ENCODE data around the gene CSNK1A1L. TPM values are rescaled to one million over a fixed set of nuclear protein-coding genes. Genes with fewer than 3 reads are reported as not detected.

The CSNK1A1L gene
- total and polyA plus RNA-seq, 10 of the 15 experiments (the other 5 are each of a cell fraction or from before 2014, with no cell fraction given) = not detected

- H3K4me1 ChIP-seq (ENCODE audit: control insufficient read depth, insufficient read depth, low read length) = no peaks in the 10 kb centered on the region
- ChIA-PET SMC1A (ENCODE audit: uncharacterized antibody, unreplicated experiment) (no interaction called here), POLR2A (no interaction called here), CTCF (no interaction called here), RAD21 (ENCODE audit: unreplicated experiment) (no interaction called here)
- H3K27me3 ChIP-seq (replicated peaks in 1 of 2; ENCODE audit: control insufficient read depth in 2 of 2, insufficient read depth in 2 of 2, low read length in 1 of 2) = 0 out of 4 replicates have a peak, but pooled peaks cover 0 to 1% of the 10 kb centered on the region in 2 experiments
- H3K27ac ChIP-seq (ENCODE audit: control insufficient read depth, insufficient read depth) = no peak overlapping the region
- no peak for DNase-seq (ENCODE audit: low read depth, low spot score)
- H3K9ac ChIP-seq (ENCODE audit: control insufficient read depth, insufficient read depth, low read length) = no peak overlapping the region
- intact Hi-C loops (cut with micrococcal nuclease; ENCODE audit: unreplicated experiment) (no loop called here), in situ Hi-C loops (cut with MboI) (no loop called here)
- H2AFZ ChIP-seq (ENCODE audit: control insufficient read depth, low read depth, low read length) = no peak overlapping the region
- H4K20me1 ChIP-seq (ENCODE audit: control insufficient read depth, insufficient read depth) = no peaks in the 10 kb centered on the region
- no peaks in the 10 kb centered on the region for H3K36me3 ChIP-seq (ENCODE audit: control insufficient read depth in 2 of 2, insufficient read depth in 2 of 2, low read length in 1 of 2)
- TF ChIP-seq JUND (IDR thresholded peaks at IDR 0.05; ENCODE audit: low read depth, low read length) (no peak), SREBF1 (IDR thresholded peaks at IDR 0.05; ENCODE audit: low read length) (no peak), CUX1 (IDR thresholded peaks at IDR 0.05; ENCODE audit: insufficient replicate concordance, low read depth, low read length) (no peak), TCF3 (IDR thresholded peaks at IDR 0.05; ENCODE audit: borderline replicate concordance, insufficient read depth, low read depth, low read length) (no peak), SP1 (IDR thresholded peaks at IDR 0.05; ENCODE audit: low read depth, low read length) (no peak), E4F1 (IDR thresholded peaks at IDR 0.05; ENCODE audit: borderline replicate concordance, partially characterized antibody) (no peak)
- 0% methylated on average over 1 of the region's 1 CpG for WGBS (ENCODE audit: insufficient coverage, insufficient replicate concordance, low lambda C conversion rate, missing lambda C conversion rate)
- no peak overlapping the region for H3K4me3 ChIP-seq
- H3K9me3 ChIP-seq (replicated peaks; ENCODE audit: control insufficient read depth, insufficient read depth, low read length) = no peaks in the 10 kb centered on the region
- no peaks in the 10 kb centered on the region for H3K79me2 ChIP-seq (ENCODE audit: control insufficient read depth, insufficient read depth, low read length)
- BruUV-seq (replicated peaks) = no TSS peak
- no peak for FAIRE-seq
- no peak for ATAC-seq
- no peak overlapping the region for H3K4me2 ChIP-seq (ENCODE audit: control insufficient read depth, insufficient read depth)
These were observed 13.6 kb downstream of the CSNK1A1L start for GRCh38 chr13:37091835-37092234.
